Measurements from ENCODE around the gene MUC2. TPM values are rescaled to one million over a fixed set of nuclear protein-coding genes. Genes with fewer than 3 reads are reported as not detected.

The MUC2 gene
- total RNA-seq, 2 experiments from 2014 or later, result not detected

DNA sequence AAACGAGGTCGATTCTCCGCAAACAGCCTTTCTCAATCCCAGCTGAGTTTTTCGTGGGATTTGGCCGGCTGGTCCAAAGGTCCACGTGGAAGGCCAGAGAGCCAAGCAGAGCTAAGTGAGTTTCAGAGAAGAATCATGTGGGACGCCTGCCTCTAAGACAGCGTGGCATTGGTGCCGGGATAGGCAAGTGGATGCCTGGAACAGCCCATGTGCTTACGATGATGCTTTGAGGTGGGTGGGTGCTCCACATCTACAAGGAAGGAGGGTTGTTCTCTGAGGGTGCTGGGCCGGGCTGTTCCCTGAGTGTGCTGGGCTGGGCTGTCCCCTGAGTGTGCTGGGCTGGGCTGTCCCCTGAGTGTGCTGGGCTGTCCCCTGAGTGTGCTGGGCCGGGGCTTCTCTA is 41.4 kb downstream of the MUC2 start:
- Histone ChIP-seq H2AFZ (ENCODE audit: low read length) (no peak overlapping the region), H3K4me3 (ENCODE audit: low read depth, low read length, poor library complexity, severe bottlenecking) (no peak overlapping the region), H3K9me2 (ENCODE audit: insufficient read depth, low read length) (no peaks in the 10 kb centered on the region), H4K20me1 (ENCODE audit: insufficient read depth, low read length) (no peaks in the 10 kb centered on the region), H3K79me2 (ENCODE audit: insufficient read depth, low read depth, low read length) (no peaks in the 10 kb centered on the region), H3K36me3 (ENCODE audit: insufficient read depth, low read length) (no peaks in the 10 kb centered on the region), H3K9me3 (ENCODE audit: low read length) (no peaks in the 10 kb centered on the region), H3K4me1 (ENCODE audit: insufficient read depth, low read length, poor library complexity, severe bottlenecking) (no peaks in the 10 kb centered on the region), H3K4me2 (ENCODE audit: low read length) (no peak overlapping the region), H3K27ac (ENCODE audit: low read depth, low read length, poor library complexity, severe bottlenecking) (no peak overlapping the region)
- no TSS peak for BruUV-seq (replicated peaks)
- POLR2A ChIA-PET, result no interaction called here
- CTCF ChIA-PET (ENCODE audit: unreplicated experiment), result no interaction called here
- DNase-seq (ENCODE audit: low spot score), result no peak
- TF ChIP-seq, protein P1, sequence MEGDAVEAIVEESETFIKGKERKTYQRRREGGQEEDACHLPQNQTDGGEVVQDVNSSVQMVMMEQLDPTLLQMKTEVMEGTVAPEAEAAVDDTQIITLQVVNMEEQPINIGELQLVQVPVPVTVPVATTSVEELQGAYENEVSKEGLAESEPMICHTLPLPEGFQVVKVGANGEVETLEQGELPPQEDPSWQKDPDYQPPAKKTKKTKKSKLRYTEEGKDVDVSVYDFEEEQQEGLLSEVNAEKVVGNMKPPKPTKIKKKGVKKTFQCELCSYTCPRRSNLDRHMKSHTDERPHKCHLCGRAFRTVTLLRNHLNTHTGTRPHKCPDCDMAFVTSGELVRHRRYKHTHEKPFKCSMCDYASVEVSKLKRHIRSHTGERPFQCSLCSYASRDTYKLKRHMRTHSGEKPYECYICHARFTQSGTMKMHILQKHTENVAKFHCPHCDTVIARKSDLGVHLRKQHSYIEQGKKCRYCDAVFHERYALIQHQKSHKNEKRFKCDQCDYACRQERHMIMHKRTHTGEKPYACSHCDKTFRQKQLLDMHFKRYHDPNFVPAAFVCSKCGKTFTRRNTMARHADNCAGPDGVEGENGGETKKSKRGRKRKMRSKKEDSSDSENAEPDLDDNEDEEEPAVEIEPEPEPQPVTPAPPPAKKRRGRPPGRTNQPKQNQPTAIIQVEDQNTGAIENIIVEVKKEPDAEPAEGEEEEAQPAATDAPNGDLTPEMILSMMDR (conservative IDR thresholded peaks at IDR 0.05; ENCODE audit: low read length), result no peak
- TF ChIP-seq EZH2phosphoT487 (IDR thresholded peaks at IDR 0.05; ENCODE audit: borderline replicate concordance, low read depth, low read length), result no peak
- intact Hi-C loops (cut with micrococcal nuclease; ENCODE audit: unreplicated experiment), result loop anchor here (10.0 kb wide), 1 partner anchor 399 kb away; no protein-coding TSS in a partner anchor

DNA sequence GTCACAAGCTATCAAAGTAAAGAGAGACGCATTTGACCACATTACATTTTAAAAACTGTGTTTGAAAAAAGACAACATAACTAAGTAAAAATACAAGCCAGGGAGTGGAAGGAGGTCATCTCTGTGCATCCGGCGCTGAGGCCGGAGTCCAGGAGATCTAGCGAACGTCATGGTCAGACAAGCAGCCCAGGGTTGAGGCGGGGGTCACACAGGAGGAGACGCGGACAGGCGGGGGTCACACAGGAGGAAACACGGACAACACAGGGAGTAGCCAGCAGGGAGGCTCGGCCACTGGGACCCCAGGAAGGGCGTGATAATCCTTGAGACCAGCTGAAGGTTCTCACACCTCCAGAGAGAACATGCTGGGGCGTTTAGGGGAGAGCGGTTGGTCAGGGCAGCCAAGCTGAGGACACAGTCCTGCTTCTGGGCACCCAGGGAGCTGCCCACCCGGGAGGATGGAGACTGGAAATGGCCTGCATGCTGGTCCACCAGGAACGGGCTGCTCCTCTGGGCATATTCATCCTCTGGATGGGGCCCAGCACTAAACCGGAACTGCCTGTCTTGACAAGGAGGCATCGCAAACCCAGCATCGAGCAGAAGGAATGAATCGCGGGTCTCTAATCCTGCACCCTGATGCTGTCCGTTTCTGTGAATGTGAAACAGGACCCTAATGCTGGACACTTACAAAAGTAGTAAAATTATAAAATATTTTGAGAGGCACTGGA is 42.2 kb downstream of the MUC2 start:
- ChIA-PET CTCF (ENCODE audit: unreplicated experiment) (no interaction called here), POLR2A (no interaction called here)
- TF ChIP-seq, protein P1 (conservative IDR thresholded peaks at IDR 0.05; ENCODE audit: low read length), result no peak
- TF ChIP-seq EZH2phosphoT487 (IDR thresholded peaks at IDR 0.05; ENCODE audit: borderline replicate concordance, low read depth, low read length), result no peak
- H3K36me3 ChIP-seq (ENCODE audit: insufficient read depth, low read length), result no peaks in the 10 kb centered on the region
- no TSS peak for BruUV-seq (replicated peaks)
- H3K4me2 ChIP-seq (ENCODE audit: low read length), result no peak overlapping the region
- H3K27ac ChIP-seq (ENCODE audit: low read depth, low read length, poor library complexity, severe bottlenecking), result no peak overlapping the region
- intact Hi-C loops (cut with micrococcal nuclease; ENCODE audit: unreplicated experiment), result loop anchor here (10.0 kb wide), 1 partner anchor 398 kb away; no protein-coding TSS in a partner anchor
- H3K9me2 ChIP-seq (ENCODE audit: insufficient read depth, low read length), result no peaks in the 10 kb centered on the region
- DNase-seq (ENCODE audit: low spot score), result no peak
- no peak overlapping the region for H3K4me3 ChIP-seq (ENCODE audit: low read depth, low read length, poor library complexity, severe bottlenecking)
- H3K9me3 ChIP-seq (ENCODE audit: low read length), result no peaks in the 10 kb centered on the region
- H2AFZ ChIP-seq (ENCODE audit: low read length), result no peak overlapping the region
- H3K79me2 ChIP-seq (ENCODE audit: insufficient read depth, low read depth, low read length), result no peaks in the 10 kb centered on the region
- H4K20me1 ChIP-seq (ENCODE audit: insufficient read depth, low read length), result no peaks in the 10 kb centered on the region
- H3K4me1 ChIP-seq (ENCODE audit: insufficient read depth, low read length, poor library complexity, severe bottlenecking), result no peaks in the 10 kb centered on the region

DNA sequence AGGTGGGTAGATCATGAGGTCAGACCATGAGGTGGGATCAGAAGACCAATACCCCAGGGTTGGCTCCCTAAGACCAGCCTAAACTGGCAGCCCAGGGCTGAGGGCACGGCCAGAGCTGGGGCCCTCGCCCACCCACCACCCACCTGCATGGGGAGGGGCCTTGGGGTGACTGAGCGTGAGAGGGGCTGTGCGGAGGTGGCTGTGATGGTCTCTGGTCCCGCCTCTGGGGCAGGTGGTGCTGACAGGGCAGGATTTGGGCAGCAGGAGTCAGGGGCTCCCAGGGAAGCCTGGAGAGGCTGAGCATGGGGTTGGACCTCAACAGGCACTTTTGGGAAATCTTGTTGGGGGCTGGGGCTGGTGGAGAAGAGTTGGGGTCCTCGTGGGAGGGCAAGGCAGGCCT is 43.3 kb downstream of the MUC2 start:
- Histone ChIP-seq H3K79me2 (ENCODE audit: insufficient read depth, low read depth, low read length) (no peaks in the 10 kb centered on the region), H3K4me2 (ENCODE audit: low read length) (no peak overlapping the region), H3K27ac (ENCODE audit: low read depth, low read length, poor library complexity, severe bottlenecking) (no peak overlapping the region), H3K4me3 (ENCODE audit: low read depth, low read length, poor library complexity, severe bottlenecking) (no peak overlapping the region), H4K20me1 (ENCODE audit: insufficient read depth, low read length) (no peaks in the 10 kb centered on the region), H2AFZ (ENCODE audit: low read length) (no peak overlapping the region), H3K4me1 (ENCODE audit: insufficient read depth, low read length, poor library complexity, severe bottlenecking) (no peaks in the 10 kb centered on the region), H3K36me3 (ENCODE audit: insufficient read depth, low read length) (no peaks in the 10 kb centered on the region), H3K9me2 (ENCODE audit: insufficient read depth, low read length) (no peaks in the 10 kb centered on the region), H3K9me3 (ENCODE audit: low read length) (no peaks in the 10 kb centered on the region)
- CTCF ChIA-PET (ENCODE audit: unreplicated experiment), result no interaction called here
- POLR2A ChIA-PET, result no interaction called here
- intact Hi-C loops (cut with micrococcal nuclease; ENCODE audit: unreplicated experiment), result loop anchor here (10.0 kb wide), 1 partner anchor 397 kb away; no protein-coding TSS in a partner anchor
- BruUV-seq (replicated peaks), result no TSS peak
- TF ChIP-seq, protein P1 (conservative IDR thresholded peaks at IDR 0.05; ENCODE audit: low read length), result no peak
- TF ChIP-seq EZH2phosphoT487 (IDR thresholded peaks at IDR 0.05; ENCODE audit: borderline replicate concordance, low read depth, low read length), result no peak
- no peak for DNase-seq (ENCODE audit: low spot score)
